GM21717 (cell line): ENCODE data around the gene STXBP5.
"Not testable (repeated sequence)": the region's sequence is repeated elsewhere in the genome, so short reads cannot be mapped to it uniquely, and the experiment has no call there.

Experiments used
- ATAC-seq: cut with Tn5 transposase; IDR thresholded peaks from one replicate; pipeline ENCODE4 v1.9.1; 2021; ENCODE audit warnings: mild to moderate bottlenecking, moderate library complexity; ENCODE audit not compliant: unreplicated experiment

The STXBP5 gene

GRCh38 chr6:147238164-147238563, 33.9 kb downstream of the STXBP5 start:
- no peak for ATAC-seq

GRCh38 chr6:147238906-147239305, 34.7 kb downstream of the STXBP5 start:
- ATAC-seq: no peak

GRCh38 chr6:147244832-147245231, 40.6 kb downstream of the STXBP5 start:
- ATAC-seq: no peak

- ATAC-seq: no peak
Measured at GRCh38 chr6:147245693-147246092, 41.5 kb downstream of the STXBP5 start.

GRCh38 chr6:147246853-147247635, 42.8 kb downstream of the STXBP5 start:
- ATAC-seq: no peak

GRCh38 chr6:147248859-147249258, 44.6 kb downstream of the STXBP5 start:
- no peak for ATAC-seq

- no peak for ATAC-seq
Measured at GRCh38 chr6:147251072-147251471, 46.9 kb downstream of the STXBP5 start.

GRCh38 chr6:147254929-147255473, 50.8 kb downstream of the STXBP5 start:
- ATAC-seq: not testable (repeated sequence)

GRCh38 chr6:147255948-147256674, 51.9 kb downstream of the STXBP5 start:
- ATAC-seq: no peak

- no peak for ATAC-seq
Measured at GRCh38 chr6:147257760-147258159, 53.5 kb downstream of the STXBP5 start.

GRCh38 chr6:147260091-147260490, 55.9 kb downstream of the STXBP5 start:
- ATAC-seq: no peak

GRCh38 chr6:147262946-147263345, 58.7 kb downstream of the STXBP5 start:
- ATAC-seq: no peak

- ATAC-seq: no peak
Measured at GRCh38 chr6:147266821-147267220, 62.6 kb downstream of the STXBP5 start.

- no peak for ATAC-seq
Measured at GRCh38 chr6:147267658-147268057, 63.4 kb downstream of the STXBP5 start.

GRCh38 chr6:147268254-147268653, 64.0 kb downstream of the STXBP5 start:
- ATAC-seq: no peak

GRCh38 chr6:147274012-147274411, 69.8 kb downstream of the STXBP5 start:
- ATAC-seq: no peak

- ATAC-seq: no peak
Measured at GRCh38 chr6:147274776-147275175, 70.6 kb downstream of the STXBP5 start.

GRCh38 chr6:147278891-147279290, 74.7 kb downstream of the STXBP5 start:
- ATAC-seq: no peak

- no peak for ATAC-seq
Measured at GRCh38 chr6:147279427-147279826, 75.2 kb downstream of the STXBP5 start.

GRCh38 chr6:147281895-147282565, 77.8 kb downstream of the STXBP5 start:
- no peak for ATAC-seq

- no peak for ATAC-seq
Measured at GRCh38 chr6:147282566-147282959, 78.3 kb downstream of the STXBP5 start.
